Measurements from ENCODE around the gene CTSO.

- TF ChIP-seq CTCF (IDR thresholded peaks at IDR 0.05) (peak; percentile 72), ZFX (IDR thresholded peaks at IDR 0.05; ENCODE audit: borderline replicate concordance) (no peak)
These were observed at the start of gene CTSO for GRCh38 chr4:155953151-155954117.

Measured in 22Rv1 (cell line).